ENCODE measurements around the gene TUBA8.
A peak's percentile ranks its signal among the peaks of the same experiment; 100 is the strongest.
"Not testable (repeated sequence)": the region's sequence is repeated elsewhere in the genome, so short reads cannot be mapped to it uniquely, and the experiment has no call there.

The TUBA8 gene

DNA sequence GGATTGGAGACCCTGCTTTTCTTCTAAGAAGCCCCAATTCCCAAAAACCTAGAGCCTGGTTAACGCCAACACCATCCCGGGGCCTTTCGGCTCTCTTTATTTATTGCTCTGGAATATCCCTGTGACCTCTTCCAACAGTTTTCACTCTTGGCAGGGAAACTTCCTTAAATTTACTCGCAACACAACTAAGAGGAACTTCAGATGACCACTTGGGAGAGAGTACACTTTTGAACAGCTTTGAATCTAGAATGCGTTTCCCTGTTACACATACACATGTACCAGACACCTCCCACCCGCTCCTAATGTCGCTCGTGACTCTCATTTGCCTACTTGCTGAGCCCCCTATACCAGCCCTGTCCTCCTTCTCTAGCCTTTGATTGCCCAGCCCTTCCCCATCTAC is 19.4 kb downstream of the TUBA8 start:
- DNase-seq (ENCODE audit: low read depth in 2 of 2) = no peak

DNA sequence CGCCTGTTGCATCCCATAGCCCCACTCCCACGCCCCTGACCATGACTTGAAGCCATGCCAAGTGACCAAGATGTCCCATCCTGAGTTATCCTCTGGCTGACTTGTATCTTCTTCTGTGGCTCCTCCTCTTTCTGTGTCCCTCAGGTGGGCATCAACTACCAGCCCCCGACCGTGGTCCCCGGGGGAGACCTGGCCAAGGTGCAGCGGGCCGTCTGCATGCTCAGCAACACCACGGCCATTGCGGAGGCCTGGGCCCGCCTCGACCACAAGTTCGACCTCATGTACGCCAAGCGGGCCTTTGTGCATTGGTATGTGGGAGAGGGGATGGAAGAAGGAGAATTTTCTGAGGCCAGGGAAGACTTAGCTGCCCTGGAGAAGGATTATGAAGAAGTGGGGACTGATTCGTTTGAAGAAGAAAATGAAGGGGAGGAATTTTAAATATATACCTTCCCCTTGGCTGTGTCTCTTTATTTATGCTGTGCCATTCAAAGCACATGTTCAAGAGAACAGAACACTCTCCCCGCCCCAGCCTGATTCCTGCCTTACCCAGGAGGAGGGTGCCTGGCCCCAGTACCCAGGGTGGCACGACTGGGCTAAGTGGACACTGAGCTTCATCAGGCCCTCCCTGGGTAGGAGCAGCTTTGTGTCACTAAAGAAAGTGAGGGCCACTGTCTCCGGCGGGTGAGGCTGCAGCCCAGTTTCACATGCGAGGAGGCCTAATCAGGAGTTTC is 20.3 kb downstream of the TUBA8 start:
- no peak for DNase-seq (ENCODE audit: low read depth in 2 of 2)

DNA sequence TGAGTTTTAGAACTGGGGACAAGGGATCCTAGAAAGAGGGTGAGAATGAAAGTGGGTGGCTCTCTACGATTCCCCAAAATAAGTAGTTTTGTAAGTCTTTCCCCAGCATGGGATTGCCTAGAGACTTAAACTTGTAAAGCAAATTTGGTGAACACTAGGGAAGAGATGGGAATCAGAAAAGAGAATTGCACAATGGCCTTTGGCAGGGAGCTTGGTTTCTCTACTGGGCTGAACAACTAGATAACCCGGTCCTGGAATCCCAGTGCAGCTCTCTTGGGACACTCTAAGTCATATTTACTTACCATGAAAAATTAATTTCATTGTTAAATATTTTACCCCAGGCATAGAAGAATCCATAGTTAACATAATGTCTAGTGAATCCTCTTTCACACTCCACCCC is 22.8 kb downstream of the TUBA8 start:
- no peak for DNase-seq (ENCODE audit: low read depth in 2 of 2)

DNA sequence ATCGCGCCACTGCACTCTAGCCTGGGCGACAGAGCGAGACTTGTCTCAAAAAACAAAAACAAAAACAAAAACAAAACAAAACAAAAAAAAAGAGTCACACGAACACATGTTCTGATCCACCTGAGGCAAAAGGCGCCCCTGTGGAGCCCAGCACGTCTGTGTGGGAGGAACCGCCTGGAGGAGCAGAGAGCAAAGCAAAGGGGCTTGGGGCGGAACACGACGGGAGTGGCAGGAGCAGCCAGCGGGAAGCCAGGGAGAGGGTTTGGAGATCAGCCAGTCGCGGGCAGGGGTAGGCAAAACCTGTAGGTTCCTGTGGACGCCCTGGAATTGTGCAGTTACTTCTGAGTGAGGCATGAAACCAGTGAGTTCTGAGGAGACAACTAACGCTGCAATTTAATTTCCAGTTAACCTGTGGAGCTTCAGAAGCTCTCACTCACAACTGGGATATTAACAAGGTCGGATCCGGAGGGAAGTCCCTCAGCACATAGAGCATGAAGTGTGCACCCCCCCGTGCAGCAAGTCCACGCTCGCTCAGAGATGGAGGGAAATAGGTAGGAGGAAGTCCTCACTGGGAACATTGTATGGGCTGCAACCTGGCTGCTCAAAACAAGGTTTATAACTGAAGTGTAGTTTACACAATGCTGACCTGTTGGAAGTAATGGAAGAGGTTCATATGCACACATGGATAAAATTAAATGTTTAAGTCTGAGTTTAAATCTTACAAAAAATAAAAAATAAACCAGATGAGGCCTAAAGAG is 26.1 kb downstream of the TUBA8 start:
- no peak for DNase-seq (ENCODE audit: low read depth in 2 of 2)

DNA sequence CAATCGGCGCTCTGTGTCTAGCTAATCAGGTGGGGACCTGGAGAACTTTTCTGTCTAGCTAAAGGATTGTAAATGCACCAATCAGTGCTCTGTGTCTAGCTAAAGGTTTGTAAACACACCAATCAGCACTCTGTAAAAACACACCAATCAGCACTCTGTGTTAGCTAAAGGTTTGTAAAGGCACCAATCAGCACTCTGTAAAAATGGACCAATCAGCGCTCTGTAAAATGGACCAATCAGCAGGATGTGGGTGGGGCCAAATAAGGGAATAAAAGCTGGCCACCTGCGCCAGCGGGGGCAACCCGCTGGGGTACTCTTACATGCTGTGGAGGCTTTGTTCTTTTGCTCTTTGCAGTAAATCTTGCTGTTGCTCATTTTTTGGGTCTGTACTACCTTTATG is 30.4 kb downstream of the TUBA8 start:
- DNase-seq (ENCODE audit: low read depth in 2 of 2) = not testable (repeated sequence)

DNA sequence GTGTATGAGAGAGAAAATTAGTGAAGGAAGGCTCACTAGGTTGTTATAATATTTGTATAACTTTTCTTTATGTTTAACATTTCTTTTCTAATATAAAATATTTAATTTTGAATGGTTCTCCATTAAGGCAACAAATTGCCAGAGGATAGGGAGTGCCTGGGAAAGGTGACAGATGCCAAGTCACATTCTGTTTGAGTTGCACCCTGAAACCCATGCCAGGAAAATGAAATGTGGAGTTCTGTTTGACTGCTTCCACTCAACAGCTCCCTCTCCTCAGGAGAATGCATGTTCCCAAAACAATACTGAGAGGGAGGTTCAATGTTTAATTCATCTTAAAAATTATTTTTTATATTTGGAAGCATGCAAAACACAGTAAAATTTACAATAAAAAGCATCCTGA is 33.5 kb downstream of the TUBA8 start:
- no peak for DNase-seq (ENCODE audit: low read depth in 2 of 2)

DNA sequence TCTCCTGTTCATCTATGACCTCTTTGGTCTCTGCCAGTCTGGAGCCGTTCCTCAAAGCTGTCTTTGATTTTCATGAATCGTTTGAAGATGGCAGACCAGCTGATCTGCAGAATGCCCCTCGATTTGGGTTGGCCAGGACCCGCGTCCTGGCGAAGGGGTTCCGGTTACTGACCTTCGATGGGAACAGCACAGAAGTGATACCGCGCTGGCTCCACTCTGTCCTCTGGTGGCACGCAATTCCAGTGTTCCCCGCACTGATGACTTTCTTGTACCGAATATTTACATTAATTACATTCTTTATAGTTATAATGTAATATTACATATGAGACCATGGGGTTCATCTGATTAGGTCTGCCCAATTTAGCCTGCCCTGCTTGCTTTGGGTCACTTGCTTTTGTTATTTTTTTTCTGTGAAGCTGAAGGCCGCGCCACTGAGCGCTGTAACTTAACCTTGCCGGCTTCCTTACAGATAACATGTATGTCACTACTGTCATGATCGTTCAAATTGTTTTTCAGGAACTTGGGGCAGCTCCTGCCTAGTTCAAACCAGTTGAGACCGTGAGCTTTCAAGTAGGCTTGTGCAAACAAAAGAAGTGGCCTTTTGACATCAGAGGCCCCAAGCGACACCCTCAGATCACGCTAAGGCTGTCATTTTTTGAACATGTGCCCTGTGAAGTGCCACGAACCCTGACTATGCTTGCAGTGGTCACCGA is 35.2 kb downstream of the TUBA8 start:
- DNase-seq (ENCODE audit: low read depth in 2 of 2) = no peak

DNA sequence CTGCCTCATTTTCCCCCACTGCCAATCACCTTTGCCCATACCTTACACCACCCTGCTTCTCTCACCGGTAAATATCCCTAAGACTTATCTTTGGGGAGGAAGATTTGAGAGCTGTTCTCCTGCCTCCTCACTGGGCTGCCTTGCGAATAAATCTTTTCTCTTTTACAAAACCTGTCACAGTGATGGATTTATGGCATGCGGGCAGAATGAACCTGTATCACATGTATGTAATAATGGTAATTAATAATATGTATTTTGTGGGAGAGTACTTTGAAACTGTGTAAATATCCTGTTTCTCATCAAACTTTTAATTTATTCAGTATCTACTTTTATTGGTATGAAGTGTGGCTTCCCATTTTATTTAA is 35.8 kb downstream of the TUBA8 start:
- DNase-seq (ENCODE audit: low read depth in 2 of 2) = no peak

DNA sequence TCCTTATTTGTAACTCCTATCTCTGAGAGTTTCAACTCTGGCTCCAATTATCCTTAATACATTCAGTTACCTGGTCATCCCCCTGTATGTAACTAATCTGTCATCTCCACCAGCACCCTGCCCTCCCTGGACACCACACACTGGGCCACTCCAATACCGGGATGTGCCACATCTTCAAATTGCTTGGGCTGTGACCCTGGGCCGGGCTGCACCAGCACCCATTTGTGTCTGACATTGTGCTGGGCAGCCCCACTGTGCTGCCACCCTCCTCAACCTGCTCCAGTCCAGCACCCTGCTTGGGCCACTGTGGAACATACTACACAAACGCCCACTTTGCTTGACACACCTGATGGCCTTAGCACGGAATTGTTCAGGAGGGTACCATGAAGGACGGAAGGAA is 37.2 kb downstream of the TUBA8 start:
- DNase-seq (ENCODE audit: low read depth in 2 of 2) = no peak

DNA sequence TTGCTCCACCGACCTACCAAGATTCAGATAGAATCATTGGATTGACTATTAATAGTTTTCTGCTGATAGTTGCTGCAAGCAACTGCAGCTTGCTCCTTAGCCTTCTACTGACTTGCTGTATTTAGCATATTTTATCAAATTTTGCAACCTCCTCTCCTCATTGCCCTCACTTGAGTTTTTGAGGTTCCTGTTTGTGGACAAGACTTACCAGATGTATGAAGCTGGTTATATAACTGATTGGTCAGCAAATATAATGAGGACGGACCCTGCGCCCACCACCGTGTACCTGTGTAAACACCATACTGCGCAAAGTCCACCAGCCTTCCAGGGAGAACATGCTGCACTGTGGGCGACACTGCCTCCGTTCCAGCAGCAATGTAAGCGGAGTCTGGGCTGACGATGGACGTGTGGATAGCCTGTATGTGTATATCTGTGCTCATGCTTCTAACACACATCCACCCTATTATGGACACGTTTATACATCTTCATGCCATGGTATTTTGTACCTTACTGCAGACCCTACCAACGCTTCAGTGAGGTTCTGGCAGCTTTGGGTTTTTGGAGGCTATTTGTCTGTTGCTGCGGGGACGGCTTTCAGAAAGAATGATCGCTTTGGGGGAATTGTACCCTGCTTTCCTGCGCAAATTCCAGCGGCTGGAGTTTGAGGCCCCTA is 37.8 kb downstream of the TUBA8 start:
- DNase-seq (ENCODE audit: low read depth in 2 of 2) = no peak

DNA sequence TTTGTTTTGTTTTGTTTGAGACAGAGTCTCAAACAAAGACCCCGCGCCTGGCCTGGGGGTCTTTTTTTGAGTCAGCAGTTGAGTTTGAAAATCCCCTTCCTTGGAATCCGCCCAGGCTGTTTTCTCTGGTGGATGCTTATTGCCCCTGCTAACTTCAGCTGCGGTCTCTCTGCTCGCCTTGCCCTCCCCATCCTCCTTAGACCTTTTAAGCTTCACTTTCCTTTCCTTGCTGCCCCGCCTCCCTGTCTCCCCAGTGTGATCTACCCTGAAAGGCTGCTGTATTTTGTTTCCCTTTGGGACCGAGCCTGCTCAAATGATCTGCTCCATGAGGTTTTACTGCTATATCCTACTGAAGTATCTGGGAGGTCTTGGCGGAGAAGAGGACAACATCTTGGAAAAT is 41.9 kb downstream of the TUBA8 start:
- DNase-seq (ENCODE audit: low read depth in 2 of 2) = no peak

DNA sequence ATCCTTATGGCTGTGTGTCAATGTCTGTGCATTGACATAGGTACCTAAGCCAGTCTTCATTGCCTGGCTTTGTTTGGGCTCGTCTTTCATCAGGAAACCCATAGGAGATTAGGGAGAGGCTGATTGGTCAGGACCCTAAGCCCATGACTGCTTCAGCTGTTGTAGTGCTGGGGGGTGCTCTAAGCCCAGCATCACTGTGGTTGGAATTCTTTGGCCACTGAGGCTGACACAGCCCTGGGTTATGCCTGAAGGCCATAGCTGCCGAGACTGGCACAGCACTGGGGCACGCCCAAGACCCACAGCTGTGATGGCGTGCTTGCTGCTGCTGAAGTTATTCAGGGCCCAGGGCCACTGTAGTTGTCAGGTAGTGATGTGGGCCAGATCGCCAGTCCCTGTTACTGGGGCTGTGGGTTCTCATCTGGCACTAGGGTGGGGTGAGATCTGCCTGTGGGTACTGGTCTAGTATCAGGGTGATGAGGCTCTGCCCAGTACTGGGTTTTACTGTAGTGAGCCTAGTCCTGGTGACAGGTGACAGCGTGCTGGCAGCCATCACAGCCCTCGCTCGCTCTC is 44.3 kb downstream of the TUBA8 start:
- DNase-seq (ENCODE audit: low read depth in 2 of 2) = no peak

DNA sequence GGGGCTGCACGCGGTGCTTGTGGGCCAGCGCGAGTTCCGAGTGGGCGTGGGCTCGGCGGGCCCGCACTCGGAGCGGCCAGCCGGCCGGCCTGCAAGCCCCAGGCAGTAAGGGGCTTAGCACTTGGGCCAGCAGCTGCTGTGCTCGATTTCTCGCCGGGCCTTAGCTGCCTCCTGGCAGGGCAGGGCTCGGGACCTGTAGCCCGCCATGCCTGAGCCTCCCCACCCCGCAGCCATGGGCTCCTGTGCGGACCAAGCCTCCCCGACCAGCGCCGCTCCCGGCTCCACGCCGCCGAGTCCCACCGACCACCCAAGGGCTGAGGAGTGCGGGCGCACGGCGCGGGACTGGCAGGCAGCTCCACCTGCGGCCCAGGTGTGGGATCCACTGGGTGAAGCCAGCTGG is 44.9 kb downstream of the TUBA8 start:
- DNase-seq (ENCODE audit: low read depth in 2 of 2) = not testable (repeated sequence)

DNA sequence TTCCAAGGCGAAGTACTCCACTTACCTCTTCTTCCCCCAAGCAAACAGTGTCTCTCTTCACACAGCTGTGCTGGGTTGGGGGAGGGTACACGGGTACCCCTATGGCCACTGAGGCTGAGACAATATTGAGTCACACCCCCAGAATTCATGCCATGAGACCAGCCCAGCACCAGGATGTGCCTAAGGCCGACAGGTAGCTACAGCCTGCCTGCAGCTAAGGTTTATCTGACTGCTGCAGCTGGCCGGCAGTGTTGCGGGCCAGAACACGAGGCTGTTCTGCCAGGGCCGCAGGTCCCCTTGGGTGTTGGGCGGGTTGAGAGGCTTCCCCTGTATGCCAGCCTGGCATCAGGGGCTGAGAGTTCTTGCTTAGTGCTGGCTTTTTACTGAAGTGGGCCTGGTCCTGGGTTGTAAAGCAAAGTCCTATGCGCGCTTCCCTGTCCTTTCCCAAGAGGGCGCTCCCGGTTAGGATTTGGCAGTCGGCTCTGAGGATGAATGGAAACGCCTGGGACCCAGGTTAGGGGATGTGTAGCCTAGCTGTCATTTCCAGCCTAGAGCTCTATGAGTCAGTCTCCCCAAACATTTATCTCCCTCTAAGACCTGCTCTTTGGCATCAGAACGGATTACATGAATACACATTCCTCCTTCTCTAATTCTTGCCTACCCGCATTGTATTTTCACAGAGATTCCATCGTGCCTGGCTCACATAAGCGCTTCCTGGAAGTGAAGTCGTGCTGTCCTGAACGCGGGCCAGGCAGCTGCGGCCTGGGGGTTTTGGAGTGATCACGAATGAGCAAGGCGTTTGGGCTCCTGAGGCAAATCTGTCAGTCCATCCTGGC is 46.5 kb downstream of the TUBA8 start:
- DNase-seq (ENCODE audit: low read depth in 2 of 2) = peak; percentile 48 to 65

DNA sequence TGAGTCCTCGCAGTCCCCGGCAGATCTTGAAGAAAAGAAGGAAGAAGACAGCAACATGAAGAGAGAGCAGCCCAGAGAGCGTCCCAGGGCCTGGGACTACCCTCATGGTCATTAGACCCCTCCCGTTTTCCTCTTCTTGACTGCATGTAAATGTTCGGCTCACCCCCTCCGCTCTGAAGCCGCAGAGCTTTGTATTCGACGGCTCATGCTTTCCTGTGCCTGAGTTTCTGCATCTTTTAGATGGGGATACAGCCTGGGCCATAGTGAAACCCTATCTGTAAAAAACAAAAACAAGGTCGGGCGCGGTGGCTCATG is 47.1 kb downstream of the TUBA8 start:
- no peak for DNase-seq (ENCODE audit: low read depth in 2 of 2)

DNA sequence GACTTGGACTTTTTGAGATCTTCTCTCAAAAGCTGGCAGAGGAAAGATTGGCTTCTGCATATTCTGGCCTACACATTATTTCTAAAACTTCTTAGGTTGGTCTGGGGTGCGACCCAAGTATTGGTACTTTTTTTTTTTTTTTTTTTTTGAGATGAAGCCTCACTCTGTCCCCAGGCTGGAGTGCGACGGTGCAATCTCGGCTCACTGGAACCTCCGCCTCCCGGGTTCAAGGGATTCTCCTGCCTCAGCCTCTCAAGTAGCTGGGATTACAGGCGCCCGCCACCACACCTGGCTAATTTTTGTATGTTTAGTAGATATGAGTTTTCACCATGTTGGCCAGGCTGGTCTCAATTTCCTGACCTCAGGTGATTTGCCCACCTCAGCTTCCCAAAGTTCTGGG is 50.0 kb downstream of the TUBA8 start:
- not testable (repeated sequence) for DNase-seq (ENCODE audit: low read depth in 2 of 2)

DNA sequence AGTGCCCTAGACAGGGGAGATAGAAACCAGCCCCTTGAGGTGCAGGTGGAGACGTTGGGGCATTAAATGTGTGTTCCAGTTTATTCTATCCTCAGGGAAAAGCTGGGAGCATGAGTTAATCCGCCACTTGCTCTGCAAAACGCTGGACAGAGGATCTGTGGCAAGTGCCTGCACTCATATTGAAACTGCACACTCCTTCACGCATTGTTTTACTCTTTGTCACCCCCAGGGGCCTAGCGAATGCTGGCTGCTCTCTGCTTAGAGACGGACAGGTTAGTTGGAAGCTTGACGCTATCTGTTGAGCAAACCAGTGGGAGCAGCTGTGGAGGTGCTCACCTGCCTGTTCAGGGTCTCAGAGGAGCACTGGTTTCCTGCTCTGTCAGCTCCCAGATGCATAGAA is 53.2 kb downstream of the TUBA8 start:
- DNase-seq (ENCODE audit: low read depth in 2 of 2) = not testable (repeated sequence)

DNA sequence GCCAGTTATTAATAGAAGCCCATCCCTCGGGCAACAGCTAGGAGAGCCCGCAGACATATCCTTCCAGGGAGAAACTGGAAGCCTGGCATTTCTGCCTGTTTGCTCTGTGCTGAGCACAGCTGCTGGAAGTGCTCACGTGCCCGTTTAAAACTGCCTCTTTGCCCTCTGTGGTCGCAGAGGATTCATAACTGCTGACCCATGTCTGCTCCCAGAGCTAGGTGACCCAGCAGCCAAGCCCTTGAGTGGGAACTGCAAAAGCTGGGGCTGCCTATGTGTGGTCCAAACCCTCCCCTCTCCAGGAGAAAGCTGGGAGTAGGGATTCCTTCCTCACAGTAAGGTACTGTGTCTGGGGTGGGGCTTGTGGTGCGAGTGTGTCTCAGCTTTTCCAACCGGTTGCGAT is 54.0 kb downstream of the TUBA8 start:
- not testable (repeated sequence) for DNase-seq (ENCODE audit: low read depth in 2 of 2)

DNA sequence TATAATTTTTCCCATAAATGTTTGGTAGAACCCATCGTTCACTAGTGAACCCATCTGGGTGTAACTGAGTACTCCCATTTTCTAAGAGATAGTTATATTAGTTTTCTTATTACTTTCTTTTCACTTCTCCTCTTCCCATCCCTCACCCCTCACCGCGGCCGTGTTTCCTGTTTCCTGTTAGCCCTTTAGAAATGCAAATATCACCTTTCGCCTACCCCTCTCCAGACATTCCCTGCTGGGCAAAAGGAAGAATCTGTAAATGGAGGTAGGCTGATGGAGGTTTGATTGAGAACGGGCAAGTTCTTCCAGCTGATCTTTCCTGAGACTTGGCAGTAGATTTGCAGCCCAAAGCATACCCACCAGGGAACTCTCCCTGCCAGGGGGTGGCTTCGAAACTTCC is 54.7 kb downstream of the TUBA8 start:
- not testable (repeated sequence) for DNase-seq (ENCODE audit: low read depth in 2 of 2)

DNA sequence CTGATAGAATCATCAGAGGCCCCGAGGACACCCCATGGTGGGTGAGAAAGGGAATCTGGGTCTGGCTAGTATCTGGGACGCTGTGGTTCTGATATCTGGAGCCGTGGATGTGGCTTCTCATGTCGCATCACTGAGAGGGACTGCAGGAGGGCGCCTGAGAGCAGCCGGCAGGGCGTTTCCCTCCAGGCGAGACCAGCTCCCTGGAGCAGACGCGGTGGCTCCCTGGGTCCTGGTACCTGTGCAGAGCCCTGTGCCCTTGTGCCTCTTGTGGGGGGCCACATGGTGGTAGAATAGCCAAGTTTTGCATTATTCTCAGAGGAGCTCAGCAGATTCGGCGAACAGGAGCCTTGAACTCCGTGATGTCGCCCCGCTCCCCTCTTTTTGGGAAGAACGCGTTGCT is 59.7 kb downstream of the TUBA8 start:
- DNase-seq (ENCODE audit: low read depth in 2 of 2) = not testable (repeated sequence)

DNA sequence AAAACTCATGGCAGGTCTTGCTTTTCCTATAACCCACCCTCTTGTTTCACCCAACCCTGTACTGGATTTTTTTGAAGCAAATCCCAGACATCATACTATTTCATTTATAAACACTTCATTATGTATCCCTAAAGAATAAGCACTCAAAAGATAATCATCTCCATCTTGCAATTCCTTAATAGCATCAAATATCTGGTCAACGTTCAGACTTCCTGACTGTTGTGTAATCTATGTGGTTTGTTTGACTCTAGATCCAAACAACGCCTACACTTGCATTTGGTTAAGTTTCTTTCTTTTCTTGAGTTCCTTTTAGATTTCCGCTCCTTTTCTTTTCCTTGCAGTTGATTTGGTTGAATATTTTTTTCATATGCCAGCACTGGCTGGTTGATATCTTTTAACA is 61.6 kb downstream of the TUBA8 start:
- DNase-seq (ENCODE audit: low read depth in 2 of 2) = not testable (repeated sequence)

Data from stimulated activated CD4-positive, alpha-beta T cell treated with anti-CD3 and anti-CD28 coated beads, Interleukin-4, amount 100 ng/mL, for 48 hours (primary cell).